Progenitor cell of endocrine pancreas (in vitro differentiated cells): ENCODE results near the gene OSBP2. TPM values are rescaled to one million over a fixed set of nuclear protein-coding genes. Genes with fewer than 3 reads are reported as not detected.

Source experiments
- DNase-seq: peaks from one replicate; pipeline ENCODE4 v3.0.0; 2021; ENCODE audit warnings: low spot score; ENCODE audit not compliant: unreplicated experiment
- H3K27ac Mint-ChIP-seq: 2 replicates; pipeline ENCODE4 v1.8.0; 2021; ENCODE audit warnings: mild to moderate bottlenecking, moderate library complexity, mixed read lengths
- H3K27me3 Mint-ChIP-seq: 2 replicates; pipeline ENCODE4 v1.8.0; 2021; ENCODE audit warnings: mixed read lengths
- H3K36me3 Mint-ChIP-seq: 2 replicates; pipeline ENCODE4 v1.8.0; 2022; ENCODE audit warnings: mixed read lengths; ENCODE audit not compliant: insufficient read depth
- H3K4me1 Mint-ChIP-seq: 2 replicates; pipeline ENCODE4 v1.8.0; 2021; ENCODE audit warnings: low read depth, mixed read lengths
- H3K4me3 Mint-ChIP-seq: 2 replicates; pipeline ENCODE4 v1.8.0; 2021; ENCODE audit warnings: low read depth, mild to moderate bottlenecking, moderate library complexity, mixed read lengths
- H3K9me3 Mint-ChIP-seq: 2 replicates; pipeline ENCODE4 v1.8.0; 2021; ENCODE audit warnings: low read depth, mixed read lengths
- total RNA-seq: library from RNA; stranded (reverse); gene quantifications from 2 replicates; pipeline ENCODE4 v1.2.1, GENCODE V29; 2021
- TF ChIP-seq, protein P1 (sequence below): fragments of 200-600 bp; sonication (generic); IDR thresholded peaks from one replicate; pipeline ENCODE4 v1.5.0; 2021; ENCODE audit warnings: antibody characterized with exemption, mild to moderate bottlenecking; ENCODE audit not compliant: unreplicated experiment

Gene OSBP2
- total RNA-seq, 1 donor from 2014 or later: 8.3 TPM

DNA sequence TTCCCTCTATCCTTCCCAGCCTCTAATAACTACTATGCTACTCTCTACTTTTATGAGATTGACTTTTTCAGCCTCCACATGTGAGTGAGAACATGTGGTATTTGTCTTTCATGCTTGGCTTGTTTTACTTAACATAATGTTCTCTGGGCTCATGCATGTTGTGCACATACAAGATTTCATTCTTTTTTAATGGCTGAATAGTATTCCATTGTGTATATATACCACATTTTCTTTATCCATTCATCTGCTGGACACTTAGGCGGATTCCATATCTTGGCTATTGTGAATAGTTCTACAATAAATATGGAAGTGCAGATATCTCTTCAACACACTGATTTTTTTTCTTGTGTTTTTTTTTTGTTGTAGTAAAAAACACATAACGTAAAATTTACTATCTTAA is 19.4 kb downstream of the OSBP2 start:
- peaks cover 3% of the 10 kb centered on the region for H3K9me3 Mint-ChIP-seq
- peaks cover 2% of the 10 kb centered on the region for H3K36me3 Mint-ChIP-seq
- no peak overlapping the region for H3K4me3 Mint-ChIP-seq
- TF ChIP-seq, protein P1, sequence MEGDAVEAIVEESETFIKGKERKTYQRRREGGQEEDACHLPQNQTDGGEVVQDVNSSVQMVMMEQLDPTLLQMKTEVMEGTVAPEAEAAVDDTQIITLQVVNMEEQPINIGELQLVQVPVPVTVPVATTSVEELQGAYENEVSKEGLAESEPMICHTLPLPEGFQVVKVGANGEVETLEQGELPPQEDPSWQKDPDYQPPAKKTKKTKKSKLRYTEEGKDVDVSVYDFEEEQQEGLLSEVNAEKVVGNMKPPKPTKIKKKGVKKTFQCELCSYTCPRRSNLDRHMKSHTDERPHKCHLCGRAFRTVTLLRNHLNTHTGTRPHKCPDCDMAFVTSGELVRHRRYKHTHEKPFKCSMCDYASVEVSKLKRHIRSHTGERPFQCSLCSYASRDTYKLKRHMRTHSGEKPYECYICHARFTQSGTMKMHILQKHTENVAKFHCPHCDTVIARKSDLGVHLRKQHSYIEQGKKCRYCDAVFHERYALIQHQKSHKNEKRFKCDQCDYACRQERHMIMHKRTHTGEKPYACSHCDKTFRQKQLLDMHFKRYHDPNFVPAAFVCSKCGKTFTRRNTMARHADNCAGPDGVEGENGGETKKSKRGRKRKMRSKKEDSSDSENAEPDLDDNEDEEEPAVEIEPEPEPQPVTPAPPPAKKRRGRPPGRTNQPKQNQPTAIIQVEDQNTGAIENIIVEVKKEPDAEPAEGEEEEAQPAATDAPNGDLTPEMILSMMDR: no peak
- H3K4me1 Mint-ChIP-seq: peaks cover under 1% of the 10 kb centered on the region
- no peak for DNase-seq
- H3K27ac Mint-ChIP-seq: no peak overlapping the region
- no peaks in the 10 kb centered on the region for H3K27me3 Mint-ChIP-seq

DNA sequence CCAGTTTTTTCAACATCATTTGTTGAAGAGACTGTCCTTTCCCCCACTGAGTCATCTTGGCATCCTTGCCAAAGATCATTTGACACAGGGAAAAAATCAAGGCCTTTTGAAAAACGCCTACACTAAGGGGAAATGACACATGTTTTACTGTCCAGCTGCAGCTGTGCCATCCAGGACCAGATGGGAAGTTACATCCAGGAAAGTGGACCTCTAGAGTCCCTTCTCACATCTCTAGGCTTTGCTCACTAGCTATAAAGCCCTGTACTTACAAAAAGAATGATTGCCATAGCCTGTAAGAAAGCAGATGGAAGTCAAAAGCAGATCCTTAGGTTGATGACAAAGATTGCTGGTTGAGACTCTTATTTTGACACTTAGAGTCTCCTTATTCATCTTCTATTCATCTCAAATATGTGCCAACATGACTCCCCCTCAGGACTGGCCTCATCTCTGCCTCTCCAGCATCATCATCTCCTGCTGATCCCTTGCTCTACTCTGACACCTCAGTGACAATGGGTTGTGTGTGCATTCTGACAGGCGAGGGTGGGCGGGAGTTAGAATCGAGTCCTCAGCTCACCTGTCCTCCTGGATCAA is 22.8 kb downstream of the OSBP2 start:
- Mint-ChIP-seq H3K27me3 (no peaks in the 10 kb centered on the region), H3K9me3 (no peaks in the 10 kb centered on the region), H3K36me3 (no peaks in the 10 kb centered on the region), H3K27ac (no peak overlapping the region), H3K4me3 (no peak overlapping the region), H3K4me1 (peaks cover 1% of the 10 kb centered on the region)
- no peak for DNase-seq
- TF ChIP-seq, protein P1: no peak

DNA sequence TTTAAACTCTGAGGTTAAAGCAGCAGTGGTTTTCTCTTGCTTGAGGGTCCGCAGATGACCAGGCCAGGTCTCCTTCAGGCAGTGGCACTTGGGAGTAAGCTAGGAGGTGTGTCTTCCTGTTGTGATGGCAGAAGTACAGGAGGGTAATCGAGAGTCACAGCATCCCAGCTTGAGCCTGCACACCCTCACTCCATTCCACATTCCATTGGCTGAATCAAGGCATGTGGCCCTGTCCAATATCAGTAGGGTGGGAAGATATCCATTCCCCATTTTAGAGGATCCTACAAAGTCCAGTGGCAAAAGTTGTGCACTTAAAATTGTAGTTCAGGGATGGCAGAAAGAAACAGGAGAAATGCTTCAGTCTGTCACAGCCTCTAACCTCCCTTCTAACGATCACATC is 23.3 kb downstream of the OSBP2 start:
- Mint-ChIP-seq H3K27ac (no peak overlapping the region), H3K4me3 (no peak overlapping the region), H3K27me3 (no peaks in the 10 kb centered on the region), H3K36me3 (no peaks in the 10 kb centered on the region), H3K4me1 (peaks cover 1% of the 10 kb centered on the region), H3K9me3 (no peaks in the 10 kb centered on the region)
- DNase-seq: no peak
- TF ChIP-seq, protein P1: no peak

DNA sequence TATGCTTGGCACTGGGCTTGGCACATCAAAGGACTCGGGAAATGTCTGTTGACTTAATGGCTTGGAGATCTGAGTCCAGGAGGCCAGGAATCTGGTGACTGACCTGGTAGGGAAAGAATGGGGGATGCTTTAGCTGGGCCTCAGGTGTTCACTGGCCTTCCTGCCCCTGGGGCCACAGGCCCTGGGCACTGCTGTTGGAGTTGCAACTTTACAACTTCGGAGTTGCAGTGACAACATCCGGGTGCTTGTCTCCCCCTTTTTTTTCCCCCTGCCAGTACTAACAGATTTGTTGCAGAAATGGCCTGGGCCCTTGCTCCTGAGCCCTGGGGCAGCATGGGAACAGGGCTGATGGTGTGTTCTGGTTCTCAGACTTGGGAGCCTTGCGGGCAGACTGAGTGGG is 23.8 kb downstream of the OSBP2 start:
- no peak overlapping the region for H3K27ac Mint-ChIP-seq
- peaks cover 1% of the 10 kb centered on the region for H3K4me1 Mint-ChIP-seq
- DNase-seq: no peak
- H3K9me3 Mint-ChIP-seq: no peaks in the 10 kb centered on the region
- H3K27me3 Mint-ChIP-seq: no peaks in the 10 kb centered on the region
- H3K4me3 Mint-ChIP-seq: no peak overlapping the region
- no peaks in the 10 kb centered on the region for H3K36me3 Mint-ChIP-seq
- TF ChIP-seq, protein P1: no peak

DNA sequence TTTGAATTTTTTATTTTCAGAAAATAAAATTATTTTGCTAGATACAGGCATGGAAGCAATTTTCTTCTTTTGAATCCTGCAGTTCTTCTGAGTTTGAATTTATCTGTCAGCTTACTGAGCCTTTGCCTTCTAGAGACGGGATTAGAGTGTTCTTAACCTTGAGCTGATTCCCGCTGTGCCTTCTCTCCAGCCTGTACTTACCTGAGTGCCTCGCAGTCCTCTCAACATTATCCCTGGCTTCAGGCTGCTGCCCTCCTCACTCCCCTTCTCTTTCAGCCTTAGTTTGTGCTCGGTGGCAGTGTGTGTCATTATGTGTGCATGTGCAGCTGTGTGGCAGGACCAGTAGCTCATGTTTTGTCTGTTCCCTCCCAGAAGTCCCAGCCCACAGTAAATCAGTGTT is 24.3 kb downstream of the OSBP2 start:
- TF ChIP-seq, protein P1: no peak
- no peaks in the 10 kb centered on the region for H3K9me3 Mint-ChIP-seq
- no peaks in the 10 kb centered on the region for H3K36me3 Mint-ChIP-seq
- H3K27me3 Mint-ChIP-seq: no peaks in the 10 kb centered on the region
- no peak for DNase-seq
- H3K4me1 Mint-ChIP-seq: peaks cover 1% of the 10 kb centered on the region
- no peak overlapping the region for H3K4me3 Mint-ChIP-seq
- no peak overlapping the region for H3K27ac Mint-ChIP-seq
